DMS 273 treated with DMSO at 0.1 percent for 48 hours (cell line): Measurements from ENCODE around the gene NPS.
A peak's percentile ranks its signal among the peaks of the same experiment; 100 is the strongest.

Source experiments
- DNase-seq: peaks from one replicate; lab custom pipeline; 2025; lab: John Stamatoyannopoulos, UW

The NPS gene

DNA sequence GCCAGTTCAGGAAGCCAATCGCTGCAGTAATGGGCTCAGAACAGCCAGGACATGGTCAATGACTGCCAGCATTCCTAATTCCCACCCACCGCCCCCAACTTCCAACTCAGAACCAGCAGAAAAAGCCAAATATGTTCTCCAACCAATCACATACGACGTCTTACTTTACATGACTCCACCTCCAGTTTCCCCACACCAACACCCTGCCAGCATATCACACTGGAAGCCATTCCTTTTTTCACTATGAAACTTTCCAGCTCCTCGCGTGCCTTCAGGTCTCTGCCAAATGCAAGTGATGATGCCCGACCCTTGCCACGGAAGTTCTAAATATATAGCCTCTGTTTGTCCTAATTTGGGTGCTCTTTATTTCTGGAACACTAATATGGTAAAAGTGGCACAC is 12.5 kb downstream of the NPS start:
- DNase-seq, result no peak

DNA sequence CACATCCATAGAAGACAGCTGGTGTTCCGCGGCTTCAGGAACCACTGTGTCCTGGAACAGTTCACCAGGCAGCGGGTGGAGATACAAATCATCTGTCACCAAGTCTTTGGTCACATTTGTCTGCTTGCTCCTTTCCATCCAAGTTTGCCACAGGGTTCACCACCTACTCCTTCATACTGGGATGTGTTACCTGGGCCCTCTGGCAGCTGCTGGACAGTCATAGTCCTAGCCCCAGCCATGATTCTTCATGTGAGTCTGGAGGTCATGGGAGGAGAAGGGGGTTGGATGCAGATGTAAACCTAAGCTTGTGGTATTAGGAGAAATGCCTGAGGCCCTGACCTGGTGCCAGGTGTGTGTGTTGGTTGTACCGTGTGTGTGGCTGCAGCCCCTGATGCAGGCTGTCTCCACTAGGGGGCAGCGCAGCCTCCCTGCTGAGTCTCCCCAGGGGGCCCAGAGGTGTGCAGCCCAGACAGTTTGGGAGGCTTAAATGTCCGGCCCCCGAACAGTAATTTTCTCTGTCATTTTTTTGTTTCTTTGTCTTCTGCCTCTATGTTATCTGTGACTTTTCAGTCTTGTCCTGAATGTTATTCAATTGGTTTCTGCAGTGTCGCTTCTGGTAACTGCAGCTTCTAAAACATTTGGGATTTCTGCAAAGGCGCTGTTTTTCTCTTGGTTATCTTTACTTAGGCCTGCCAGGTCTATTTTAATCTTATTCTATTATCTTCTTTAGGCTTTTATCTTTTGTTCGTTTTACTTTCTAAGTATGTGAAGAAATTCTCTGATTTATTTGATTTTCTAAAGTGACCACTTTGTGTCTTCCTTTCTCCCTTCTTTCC is 14.8 kb downstream of the NPS start:
- no peak for DNase-seq

DNA sequence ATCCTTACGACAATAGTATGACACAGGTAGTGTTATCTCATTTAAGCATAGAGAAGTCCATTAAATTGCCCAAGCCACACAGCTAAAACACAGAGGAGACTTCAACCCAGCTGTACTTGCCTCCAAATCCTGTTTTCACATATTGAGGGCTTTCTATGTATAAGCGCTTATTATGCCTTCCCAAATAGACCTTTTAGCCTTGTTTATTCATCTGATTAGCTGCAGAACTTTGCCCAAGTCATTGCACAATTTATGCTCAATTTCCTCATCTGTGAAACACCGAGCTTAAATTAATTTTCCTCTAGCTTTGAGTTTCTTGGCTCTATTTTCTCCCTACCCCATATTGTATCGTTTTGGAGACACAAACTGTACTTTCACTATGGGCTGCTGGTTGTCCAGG is 15.5 kb downstream of the NPS start:
- no peak for DNase-seq

DNA sequence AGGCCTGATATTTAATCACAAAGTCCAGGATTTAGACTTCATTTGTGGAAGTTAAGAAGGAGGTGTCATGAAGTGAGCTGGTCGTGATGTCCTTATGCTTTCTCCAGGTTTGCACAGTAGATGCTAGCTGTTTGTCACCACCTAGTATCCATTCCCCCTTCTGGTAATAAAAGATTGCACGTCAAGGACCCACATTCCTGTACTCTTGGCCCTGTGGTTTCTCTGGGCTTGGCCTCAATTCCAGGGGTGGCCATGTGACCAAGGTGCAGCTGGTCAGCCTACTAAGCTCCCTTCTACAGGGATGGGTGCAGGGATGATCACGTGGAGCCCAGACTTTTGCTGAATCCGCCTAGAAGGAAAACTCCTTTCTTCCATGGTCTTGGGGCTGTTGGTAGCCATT is 16.5 kb downstream of the NPS start:
- no peak for DNase-seq

DNA sequence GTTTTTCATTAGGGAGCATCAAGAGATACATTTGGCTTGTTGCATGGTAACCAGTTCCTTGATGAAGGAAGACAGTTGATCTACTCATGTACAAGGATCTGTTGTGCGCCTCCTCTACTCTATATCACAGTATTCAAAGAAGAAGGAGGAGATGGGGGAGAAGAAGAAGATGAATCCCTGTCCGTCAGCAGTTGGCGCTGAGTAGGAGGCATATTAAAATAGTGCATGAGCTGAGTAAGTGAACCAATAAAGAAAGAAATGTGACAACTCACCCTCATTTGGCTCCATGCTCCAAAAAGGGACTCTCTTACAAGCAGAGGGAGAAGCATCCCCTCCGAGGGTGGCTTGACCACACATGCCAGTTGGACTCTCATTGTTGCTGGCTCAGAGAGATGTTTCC is 20.1 kb downstream of the NPS start:
- no peak for DNase-seq

DNA sequence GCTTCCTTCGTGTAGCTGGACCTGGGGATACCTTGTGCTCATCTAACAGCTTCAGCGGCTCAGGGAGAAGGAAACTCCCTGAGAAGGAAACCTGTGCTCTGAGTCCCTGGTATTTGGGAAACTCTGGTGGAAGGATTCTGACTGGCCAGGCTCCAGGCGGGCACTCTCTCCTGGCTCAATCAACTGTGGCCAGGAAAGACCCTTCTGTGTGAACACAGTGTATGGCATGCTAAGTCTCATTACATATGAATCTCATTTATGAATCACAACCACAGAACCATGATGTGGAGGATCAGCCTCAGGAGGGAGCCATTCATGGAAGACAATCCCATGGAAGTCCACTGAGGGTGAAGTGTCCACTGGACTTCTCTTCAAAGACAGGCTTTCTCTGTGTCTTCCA is 20.9 kb downstream of the NPS start:
- DNase-seq, result no peak

DNA sequence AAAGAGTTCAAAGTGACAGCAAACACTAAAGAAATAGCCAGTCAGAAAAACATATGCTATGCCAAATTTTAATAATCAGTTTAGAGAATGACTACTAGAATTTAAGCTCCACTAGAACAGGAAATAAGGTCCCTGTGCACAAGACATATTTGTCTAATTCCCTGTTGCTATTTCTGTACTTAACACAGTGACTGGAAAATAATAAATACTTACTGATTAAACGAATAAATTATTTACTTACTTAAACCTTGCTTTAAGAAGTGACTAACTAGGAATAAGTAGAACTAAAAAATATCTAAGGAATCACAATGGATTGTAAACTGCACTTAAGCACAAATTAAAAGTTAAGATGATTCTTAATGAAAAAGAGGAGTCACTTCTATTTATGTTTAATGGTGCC is 22.3 kb downstream of the NPS start:
- DNase-seq, result no peak

DNA sequence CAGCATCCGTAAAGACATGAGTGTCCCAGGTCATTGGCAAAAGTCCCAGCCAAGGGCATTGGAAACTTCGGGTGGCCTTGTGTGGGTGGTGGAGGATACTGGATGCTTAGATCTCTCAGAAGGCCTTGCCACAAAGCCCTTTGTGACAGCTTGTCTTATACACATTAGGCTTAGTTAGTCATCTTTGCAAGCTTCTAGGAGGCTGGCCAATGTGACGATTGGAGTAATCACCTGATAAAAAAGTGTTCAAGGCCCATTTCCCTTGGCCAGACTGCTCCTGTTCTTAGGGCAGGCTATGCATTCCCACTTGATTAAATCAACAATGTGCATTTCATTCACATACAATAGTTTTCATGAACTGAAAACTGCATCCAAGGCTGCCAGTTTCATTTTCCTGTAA is 26.9 kb downstream of the NPS start:
- DNase-seq, result no peak

DNA sequence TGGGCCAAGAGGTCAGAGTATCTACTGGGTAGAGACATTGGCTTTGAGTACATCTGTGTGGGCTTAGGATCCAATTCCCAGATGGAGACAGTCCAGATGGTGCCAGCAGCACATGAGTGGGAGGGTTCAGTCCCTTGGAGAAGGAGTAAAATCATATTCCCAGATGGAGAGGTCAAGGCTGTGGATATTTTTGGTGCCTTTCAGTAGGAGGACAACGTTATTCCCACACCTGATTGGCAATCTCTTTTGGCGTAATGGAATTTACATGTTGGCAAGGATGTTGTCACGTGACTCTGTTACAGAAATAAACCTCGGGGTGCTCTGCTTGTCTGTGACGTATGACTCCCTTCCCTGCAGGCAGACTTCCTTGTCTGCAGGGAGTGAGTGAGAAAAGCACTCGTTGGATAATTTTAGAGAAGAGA is 27.6 kb downstream of the NPS start:
- peak; percentile 66 for DNase-seq

DNA sequence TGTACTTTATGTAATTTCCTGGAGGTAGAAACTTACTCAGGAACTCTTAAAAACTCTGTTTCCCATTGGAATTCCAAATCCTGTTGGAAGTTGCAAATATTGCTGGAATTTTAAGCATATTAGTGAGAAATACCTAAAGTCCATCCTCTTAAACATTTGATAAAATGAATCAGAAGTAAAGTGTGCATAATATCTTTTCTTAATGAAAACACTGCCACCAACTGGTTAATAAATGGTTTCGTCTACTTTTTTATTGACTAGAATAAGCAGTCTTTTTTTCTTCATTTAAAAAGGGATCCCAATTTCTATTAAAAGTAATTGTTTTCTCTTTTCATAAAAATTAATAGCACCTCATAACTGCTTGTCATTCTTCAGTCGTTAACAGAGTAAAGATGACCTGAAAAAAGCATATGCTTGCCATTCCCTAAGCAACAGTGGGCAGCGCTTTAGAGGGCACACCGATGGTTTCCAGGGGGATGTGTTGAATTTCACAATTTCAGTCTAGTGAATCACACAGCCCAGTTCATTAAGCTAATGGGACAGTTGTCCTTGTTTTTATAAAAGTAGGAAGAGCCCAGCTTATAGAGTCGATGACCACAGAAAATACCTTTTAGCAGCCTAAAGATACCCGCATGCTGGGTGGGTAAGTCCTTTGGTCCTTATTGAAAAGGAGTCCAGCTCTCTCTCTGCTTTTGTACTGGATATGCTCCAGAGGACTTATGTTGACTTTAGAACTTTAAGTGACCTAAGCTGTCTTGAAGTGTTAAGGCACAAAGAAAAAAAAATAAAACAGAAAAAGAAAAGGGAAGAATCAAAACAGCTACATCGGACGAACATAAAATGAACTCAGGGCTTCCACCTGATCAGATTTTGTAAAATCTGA is 28.5 kb downstream of the NPS start:
- peak; percentile 3 for DNase-seq

DNA sequence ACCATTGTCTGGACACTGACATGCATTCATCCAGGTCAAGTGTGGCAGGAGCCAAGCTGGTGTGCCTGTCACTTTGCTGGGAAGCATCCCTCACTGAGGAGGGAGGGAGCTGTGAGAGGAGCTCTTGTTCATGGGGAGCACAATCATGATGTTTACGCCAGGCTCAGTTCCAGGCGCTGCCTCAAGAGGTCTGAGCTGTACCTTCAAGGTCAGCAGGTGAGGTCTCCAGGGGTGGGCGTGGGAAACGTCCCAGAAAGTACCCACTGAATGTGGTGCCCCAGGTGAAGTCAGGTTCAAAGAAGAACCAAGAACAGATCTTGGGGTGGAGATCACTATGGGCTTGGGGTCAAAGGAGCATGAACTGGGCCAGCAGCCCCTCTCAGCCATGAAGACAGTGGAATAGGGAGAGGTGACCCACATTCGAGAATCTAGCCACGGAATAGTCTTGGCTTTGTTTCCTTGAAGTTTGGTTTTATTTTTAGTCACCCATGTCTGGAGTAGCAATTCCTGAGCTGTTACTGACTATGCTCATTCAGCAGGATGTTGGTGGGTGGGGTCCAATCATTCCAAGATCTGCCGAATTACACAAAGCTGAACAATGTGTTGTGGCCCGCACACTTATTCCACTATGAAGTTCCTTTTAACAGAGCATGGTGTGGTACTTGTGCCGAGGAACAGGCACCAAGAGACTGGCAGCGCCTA is 29.3 kb downstream of the NPS start:
- DNase-seq, result no peak

DNA sequence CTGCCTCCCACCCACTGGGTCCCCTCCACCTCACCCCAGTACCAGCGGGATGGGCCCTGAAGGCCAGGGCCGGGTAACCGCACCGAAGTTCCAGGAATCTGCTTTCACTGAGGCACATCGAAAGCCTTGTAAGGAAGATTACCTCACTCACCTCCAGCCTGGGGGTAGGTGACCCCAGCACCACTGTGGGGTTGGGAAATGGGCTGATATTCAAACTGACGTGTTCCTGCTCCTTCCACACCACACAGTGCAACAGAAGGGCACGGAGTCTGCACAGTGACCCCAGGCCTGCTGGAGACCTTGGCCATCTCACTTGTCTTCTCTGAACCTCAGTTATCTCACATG is 29.8 kb downstream of the NPS start:
- no peak for DNase-seq

DNA sequence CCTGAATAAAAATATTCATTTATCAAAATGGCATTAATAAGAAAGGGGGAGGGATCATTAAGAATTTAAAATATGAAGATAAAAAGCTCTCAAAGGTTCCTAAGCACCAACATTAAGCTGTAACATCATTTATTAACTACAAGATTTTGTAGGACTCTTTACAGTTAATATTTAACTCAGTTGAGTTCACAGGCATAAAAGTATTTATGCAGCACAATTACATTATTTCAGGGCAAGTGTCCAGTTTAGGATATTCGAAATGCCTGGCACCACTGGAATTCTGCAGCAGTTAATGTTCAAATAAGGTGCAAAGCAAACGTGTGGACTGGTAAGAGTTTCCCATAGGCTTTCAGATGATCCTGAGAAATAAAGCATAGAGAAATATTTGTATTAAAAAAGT is 30.5 kb downstream of the NPS start:
- no peak for DNase-seq

DNA sequence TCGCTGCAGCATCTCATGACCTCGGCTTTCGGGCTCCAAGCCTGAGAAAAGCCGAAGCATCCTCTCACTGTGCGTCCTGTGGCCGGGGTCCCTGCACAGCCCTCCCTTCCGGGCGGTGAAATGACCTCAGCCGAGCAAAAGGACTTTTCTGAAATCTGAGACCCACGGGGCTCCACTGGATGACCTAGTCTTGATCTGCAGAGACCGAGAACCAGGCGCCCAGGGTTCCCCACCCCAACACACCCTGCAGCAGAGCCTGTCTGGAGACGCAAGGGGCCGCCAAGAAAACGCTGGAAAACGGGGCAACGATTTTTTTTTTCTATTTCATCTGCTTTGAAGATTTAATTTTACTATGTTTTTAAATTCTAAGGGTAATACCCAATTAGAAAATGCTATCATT is 31.7 kb downstream of the NPS start:
- DNase-seq, result no peak

DNA sequence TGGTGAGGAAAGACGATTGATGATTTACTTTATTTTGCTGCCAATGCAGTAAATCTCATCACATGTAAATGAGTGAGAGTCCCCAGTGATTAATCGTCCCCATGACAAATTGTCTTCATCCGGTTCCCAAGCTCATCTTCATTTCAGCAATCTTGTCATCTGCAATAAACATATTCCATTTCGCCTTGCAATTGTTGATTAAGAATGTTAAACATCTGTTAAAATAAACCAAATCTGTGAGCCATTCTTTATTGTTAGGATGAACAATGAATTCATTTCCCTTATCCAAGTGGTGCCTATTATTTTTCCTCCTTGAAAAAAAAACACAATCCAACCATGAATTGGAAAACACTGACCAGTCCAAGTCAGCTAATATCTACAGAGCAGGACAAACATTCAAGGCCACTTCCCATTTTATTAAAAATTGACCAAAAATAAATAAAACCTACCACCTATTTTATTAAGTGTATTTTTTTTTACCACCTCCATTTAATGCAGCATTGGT is 36.5 kb downstream of the NPS start:
- DNase-seq, result no peak

DNA sequence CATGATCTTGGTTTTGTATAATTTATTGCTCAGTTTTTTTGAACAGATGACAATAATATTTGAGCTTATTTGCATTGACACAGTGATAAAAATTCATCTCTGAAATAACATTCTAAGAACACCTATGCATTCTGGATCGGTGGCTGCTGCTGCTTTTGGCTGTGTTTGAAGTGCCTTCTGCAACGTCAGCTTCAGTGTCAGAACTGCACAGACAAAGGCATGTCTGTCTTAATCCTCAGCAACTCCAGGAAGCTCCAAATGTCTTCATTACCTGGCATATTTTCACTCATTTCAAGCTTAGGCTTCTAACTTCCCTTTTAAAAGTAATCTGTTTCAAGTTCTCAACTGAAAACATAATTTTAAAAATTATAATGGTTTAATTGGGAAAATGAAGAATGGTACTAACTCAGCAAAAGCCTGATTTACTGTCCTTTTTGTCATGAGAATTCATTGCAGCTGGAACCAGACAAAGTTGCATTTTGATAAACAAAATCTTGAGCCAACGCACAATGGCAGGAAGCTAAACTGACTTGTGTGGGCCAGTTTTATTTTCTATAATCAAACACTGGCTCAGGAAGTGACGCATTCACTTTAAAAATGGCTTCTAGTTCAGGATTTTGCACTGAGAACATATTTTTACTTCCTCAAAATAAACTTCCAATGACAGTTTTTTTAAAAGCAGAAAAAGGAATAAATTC is 38.7 kb downstream of the NPS start:
- no peak for DNase-seq

DNA sequence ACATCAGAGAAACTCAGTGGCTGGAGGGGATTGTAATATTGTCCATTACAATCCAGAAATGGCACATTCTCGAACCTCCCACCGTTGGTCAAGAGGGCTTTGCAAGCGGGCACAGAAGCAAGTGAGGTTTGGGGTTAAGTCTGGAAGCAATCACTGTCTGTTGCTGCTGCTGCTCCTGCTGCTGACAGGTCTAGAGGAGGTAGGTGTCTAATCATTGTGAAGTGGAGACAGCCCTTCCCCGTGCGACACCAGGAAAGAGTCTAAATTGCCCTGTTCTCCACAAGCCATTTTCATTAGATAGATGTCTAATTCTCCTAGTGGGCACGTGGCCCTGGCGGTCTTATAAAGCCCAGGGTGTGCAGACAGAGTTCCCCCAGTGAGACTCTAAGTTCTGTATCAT is 43.5 kb downstream of the NPS start:
- no peak for DNase-seq

DNA sequence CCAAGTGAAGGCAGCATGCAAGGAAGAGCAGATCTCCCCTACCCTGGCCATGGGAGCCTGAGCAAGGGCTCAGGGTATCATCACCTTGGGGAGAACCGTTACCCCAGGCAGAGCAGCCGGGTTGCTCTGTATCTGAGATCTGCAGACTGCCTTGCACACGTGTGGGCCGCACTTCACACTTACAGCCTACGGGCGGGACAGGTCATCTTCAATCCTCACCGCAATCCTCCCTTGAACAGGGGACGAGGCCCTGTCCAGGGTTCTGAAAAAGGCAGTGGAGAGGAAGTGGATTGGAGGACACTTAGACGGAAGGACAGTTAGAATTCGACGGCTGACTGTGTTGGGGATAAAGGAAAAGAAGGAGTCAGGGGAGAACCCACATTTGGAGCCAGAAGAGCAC is 51.4 kb downstream of the NPS start:
- DNase-seq, result no peak
